ENCODE data around the gene SUGCT. TPM values are rescaled to one million over a fixed set of nuclear protein-coding genes. Genes with fewer than 3 reads are reported as not detected.

Gene SUGCT
- total and polyA plus RNA-seq, 2 experiments from 2014 or later: 21.4 to 57.8 TPM

GRCh38 chr7:40220421-40220911 lies 85.7 kb downstream of the SUGCT start:
- peak in 1 of 2 donors; percentile 54 for DNase-seq (ENCODE audit: low read depth in 1 of 2, low spot score in 1 of 2)
- peaks cover 6% of the 10 kb centered on the region for H3K4me1 ChIP-seq (ENCODE audit: low read depth)
- no peaks in the 10 kb centered on the region for H3K27me3 ChIP-seq
- TF ChIP-seq CTCF (IDR thresholded peaks at IDR 0.05; ENCODE audit: low read depth, low read length): no peak
- no peak overlapping the region for H3K4me3 ChIP-seq
- H3K27ac ChIP-seq: no peak overlapping the region
- H3K36me3 ChIP-seq: no peaks in the 10 kb centered on the region
- H3K9me3 ChIP-seq (ENCODE audit: low read depth): no peaks in the 10 kb centered on the region

GRCh38 chr7:40221836-40222235 lies 87.0 kb downstream of the SUGCT start:
- Histone ChIP-seq H3K27ac (no peak overlapping the region), H3K36me3 (no peaks in the 10 kb centered on the region), H3K27me3 (no peaks in the 10 kb centered on the region), H3K4me3 (no peak overlapping the region), H3K9me3 (ENCODE audit: low read depth) (no peaks in the 10 kb centered on the region), H3K4me1 (ENCODE audit: low read depth) (peaks cover 6% of the 10 kb centered on the region)
- peak in 1 of 2 donors; percentile 97 for DNase-seq (ENCODE audit: low read depth in 1 of 2, low spot score in 1 of 2)
- TF ChIP-seq CTCF (IDR thresholded peaks at IDR 0.05; ENCODE audit: low read depth, low read length): no peak

- H3K4me1 ChIP-seq (ENCODE audit: low read depth): peaks cover 6% of the 10 kb centered on the region
- H3K4me3 ChIP-seq: no peak overlapping the region
- DNase-seq (ENCODE audit: low read depth in 1 of 2, low spot score in 1 of 2): no peak
- no peaks in the 10 kb centered on the region for H3K27me3 ChIP-seq
- no peaks in the 10 kb centered on the region for H3K36me3 ChIP-seq
- H3K9me3 ChIP-seq (ENCODE audit: low read depth): no peaks in the 10 kb centered on the region
- TF ChIP-seq CTCF (IDR thresholded peaks at IDR 0.05; ENCODE audit: low read depth, low read length): no peak
- H3K27ac ChIP-seq: no peak overlapping the region
Measured at GRCh38 chr7:40223451-40224127, 88.8 kb downstream of the SUGCT start.

- peak overlapping the region; percentile 95 for H3K27ac ChIP-seq
- H3K4me3 ChIP-seq: no peak overlapping the region
- no peaks in the 10 kb centered on the region for H3K36me3 ChIP-seq
- TF ChIP-seq CTCF (IDR thresholded peaks at IDR 0.05; ENCODE audit: low read depth, low read length): no peak
- H3K27me3 ChIP-seq: no peaks in the 10 kb centered on the region
- peak; percentile 84 to 89 for DNase-seq (ENCODE audit: low read depth in 1 of 2, low spot score in 1 of 2)
- no peaks in the 10 kb centered on the region for H3K9me3 ChIP-seq (ENCODE audit: low read depth)
- H3K4me1 ChIP-seq (ENCODE audit: low read depth): peaks cover 29% of the 10 kb centered on the region
Measured at GRCh38 chr7:40230101-40230500, 95.3 kb downstream of the SUGCT start.

GRCh38 chr7:40231796-40232195 lies 97.0 kb downstream of the SUGCT start:
- DNase-seq (ENCODE audit: low read depth in 1 of 2, low spot score in 1 of 2): no peak
- no peaks in the 10 kb centered on the region for H3K27me3 ChIP-seq
- no peaks in the 10 kb centered on the region for H3K36me3 ChIP-seq
- peaks cover 29% of the 10 kb centered on the region for H3K4me1 ChIP-seq (ENCODE audit: low read depth)
- no peak for TF ChIP-seq CTCF (IDR thresholded peaks at IDR 0.05; ENCODE audit: low read depth, low read length)
- H3K27ac ChIP-seq: peak overlapping the region; percentile 95
- H3K9me3 ChIP-seq (ENCODE audit: low read depth): no peaks in the 10 kb centered on the region
- no peak overlapping the region for H3K4me3 ChIP-seq

Data from cardiac muscle cell (in vitro differentiated cells and primary cell).